NB4 (cell line): ENCODE data around the gene SNED1.

Source experiments
- CTCF ChIP-seq: IDR thresholded peaks from one replicate; pipeline ENCODE4 v1.5.1; 2012; ENCODE audit warnings: low read depth, low read length
- MAX ChIP-seq: IDR thresholded peaks from 2 replicates; pipeline ENCODE4 v1.6.1; 2011; ENCODE audit warnings: low read depth, low read length
- POLR2A ChIP-seq: IDR thresholded peaks from 2 replicates; pipeline ENCODE4 v1.6.1; 2011; ENCODE audit warnings: mild to moderate bottlenecking; ENCODE audit not compliant: insufficient read length; ENCODE audit errors: extremely low read depth

GRCh38 chr2:241136661-241137260, 138.3 kb downstream of the SNED1 start:
- TF ChIP-seq CTCF (no peak), MAX (no peak), POLR2A (no peak)
